B cell (primary cell): ENCODE measurements around the gene COA5. TPM values are rescaled to one million over a fixed set of nuclear protein-coding genes. Genes with fewer than 3 reads are reported as not detected.

Experiments used
- ATAC-seq: fragments of 200-7000 bp; cut with Tn5 transposase; one replicate; pipeline ENCODE4 v1.10.0; 2021; ENCODE audit warnings: low read depth, mild to moderate bottlenecking, moderate number of reproducible peaks, moderate library complexity
- CTCF ChIA-PET: fragments of 350-600 bp; sonication (Branson Sonifier 250); formaldehyde crosslinking; loops from one replicate; lab custom pipeline; 2021; ENCODE audit warnings: antibody characterized with exemption, inconsistent platforms; lab: Charles Lee
- POLR2A ChIA-PET: fragments of 350-600 bp; sonication (Branson Sonifier 250); formaldehyde crosslinking; loops from one replicate; lab custom pipeline; 2021; ENCODE audit warnings: antibody characterized with exemption; lab: Charles Lee
- DNase-seq: peaks from one replicate; pipeline ENCODE4 v3.0.0; 2013
- H2AFZ ChIP-seq: 2 replicates; pipeline ENCODE4 v1.6.1; 2012; ENCODE audit warnings: mild to moderate bottlenecking, low read depth, low read length; ENCODE audit not compliant: insufficient read depth, poor library complexity, severe bottlenecking
- H3K27ac ChIP-seq, 2 donors: 1 replicate in 1 of 2; 2 replicates in 1 of 2; pipeline ENCODE4 v1.5.1; 2012 to 2013; ENCODE audit warnings: low read length in 2 of 2, mild to moderate bottlenecking in 2 of 2, moderate library complexity in 1 of 2
- H3K27me3 ChIP-seq, 4 experiments: fragments of 200-600 bp in 1 of 4; sonication (generic) in 1 of 4; replicated peaks in 1 of 4; 1 replicate in 2 of 4; 2 replicates in 2 of 4; pipeline versions ENCODE4 v1.6.1 to v1.7.0; 2013 to 2016; ENCODE audit warnings: low read length in 3 of 4, mild to moderate bottlenecking in 2 of 4, mixed read lengths in 1 of 4, moderate library complexity in 1 of 4; ENCODE audit not compliant: insufficient read depth in 4 of 4, control insufficient read depth in 3 of 4; ENCODE audit errors: control extremely low read depth in 1 of 4
- H3K36me3 ChIP-seq, 2 experiments: replicated peaks in 1 of 2; 1 replicate in 1 of 2; 2 replicates in 1 of 2; pipeline versions ENCODE4 v1.6.1 to v1.7.1; 2013; ENCODE audit warnings: low read length in 1 of 2; ENCODE audit not compliant: insufficient read depth in 2 of 2, control insufficient read depth in 1 of 2; ENCODE audit errors: control extremely low read depth in 1 of 2, extremely low read depth in 1 of 2
- H3K4me1 ChIP-seq, 2 donors: fragments of 200-600 bp in 1 of 2; sonication (generic) in 1 of 2; 1 replicate in 1 of 2; 2 replicates in 1 of 2; pipeline versions ENCODE4 v1.5.1 to v1.6.1; 2013 to 2017; ENCODE audit warnings: low read length in 2 of 2; ENCODE audit not compliant: control insufficient read depth in 2 of 2, insufficient read depth in 2 of 2
- H3K4me2 ChIP-seq: replicated peaks from 2 replicates; pipeline ENCODE3; 2012; ENCODE audit warnings: mild to moderate bottlenecking, low read depth, low read length; ENCODE audit not compliant: poor library complexity, severe bottlenecking
- H3K4me3 ChIP-seq, 5 experiments: fragments of 200-600 bp in 1 of 5; sonication (generic) in 1 of 5; 1 replicate in 3 of 5; 2 replicates in 2 of 5; pipeline versions ENCODE4 v1.5.1 to v1.7.0; 2011 to 2016; ENCODE audit warnings: low read length in 4 of 5, mild to moderate bottlenecking in 4 of 5, low read depth in 2 of 5, control low read depth in 1 of 5, moderate library complexity in 1 of 5; ENCODE audit not compliant: insufficient read depth in 1 of 5; ENCODE audit errors: control extremely low read depth in 1 of 5, extremely low read depth in 1 of 5
- H3K79me2 ChIP-seq: fragments of 200-600 bp; sonication (generic); one replicate; pipeline ENCODE4 v1.6.0; 2016; ENCODE audit warnings: low read length; ENCODE audit not compliant: control insufficient read depth, insufficient read depth
- H3K9ac ChIP-seq: fragments of 200-600 bp; sonication (generic); 2 replicates; pipeline ENCODE4 v1.6.1; 2017; ENCODE audit warnings: mild to moderate bottlenecking, low read length, moderate library complexity
- H3K9me3 ChIP-seq, 3 donors: one replicate each; pipeline versions ENCODE4 v1.6.1 to v1.7.1; 2013; ENCODE audit warnings: low read length in 2 of 3; ENCODE audit not compliant: control insufficient read depth in 2 of 3, insufficient read depth in 1 of 3; ENCODE audit errors: control extremely low read depth in 1 of 3
- H4K20me1 ChIP-seq: 2 replicates; pipeline ENCODE4 v1.6.0; 2012; ENCODE audit warnings: mild to moderate bottlenecking, low read length; ENCODE audit not compliant: insufficient read depth, control insufficient read depth, poor library complexity, severe bottlenecking
- H3K27ac Mint-ChIP-seq: one replicate; pipeline ENCODE4 v1.8.0; 2021; ENCODE audit warnings: mixed read lengths
- H3K27me3 Mint-ChIP-seq: one replicate; pipeline ENCODE4 v1.8.0; 2021; ENCODE audit warnings: mixed read lengths
- H3K4me1 Mint-ChIP-seq: one replicate; pipeline ENCODE4 v1.8.0; 2021; ENCODE audit warnings: mixed read lengths
- H3K4me3 Mint-ChIP-seq: one replicate; pipeline ENCODE4 v1.8.0; 2021; ENCODE audit warnings: mixed read lengths
- H3K9me3 Mint-ChIP-seq: one replicate; pipeline ENCODE4 v1.8.0; 2022; ENCODE audit warnings: mixed read lengths; ENCODE audit not compliant: insufficient read depth
- EZH2 ChIP-seq: IDR thresholded peaks from 2 replicates; pipeline ENCODE4 v1.6.1; 2012; ENCODE audit warnings: borderline replicate concordance, low read depth, mild to moderate bottlenecking, moderate library complexity, low read length; ENCODE audit not compliant: insufficient read depth, poor library complexity, severe bottlenecking
- WGBS: methylation state at CpG from one replicate; pipeline ENCODE4 v1.1.5; 2013; ENCODE audit warnings: missing lambda C conversion rate; ENCODE audit not compliant: insufficient coverage; 5-methylcytosine and 5-hydroxymethylcytosine counted together
- intact Hi-C: fragments of 100-400 bp; cut with micrococcal nuclease; formaldehyde crosslinking; loops from one replicate; pipeline ENCODE4 v1.10.0; 2022
- polyA plus RNA-seq: library from polyadenylated mRNA; depleted of rRNA; stranded (reverse); fragments of >200 nt; gene quantifications from 2 replicates; pipeline ENCODE4 v1.2.3, GENCODE V29; 2012
- total RNA-seq, 2 donors: library from RNA; stranded (reverse); fragments of 120-200 nt in 1 of 2; gene quantifications; 1 replicate in 1 of 2; 2 replicates in 1 of 2; pipeline versions ENCODE4 v1.2.3 to v1.2.4, GENCODE V29; 2013 to 2022
- TF ChIP-seq, protein P1 (sequence below): fragments of 200-600 bp; IDR thresholded peaks from one replicate; pipeline ENCODE4 v1.8.0; 2022; ENCODE audit warnings: antibody characterized with exemption, mild to moderate bottlenecking

COA5 gene
- total and polyA plus RNA-seq, 2 donors (not counting 1 experiment from before 2014, with no cell fraction given), result 23.2 to 46.9 TPM

- POLR2A ChIA-PET, result no interaction called here
Measured at GRCh38 chr2:98570356-98570755, 38.0 kb downstream of the COA5 start.

GRCh38 chr2:98569915-98570314, 38.4 kb downstream of the COA5 start:
- H3K9me3 Mint-ChIP-seq, result no peaks in the 10 kb centered on the region

More at GRCh38 chr2:98570356-98570755, 38.0 kb downstream of the COA5 start:
- H3K9me3 Mint-ChIP-seq, result no peaks in the 10 kb centered on the region
- Histone ChIP-seq H2AFZ (no peak overlapping the region), H4K20me1 (no peaks in the 10 kb centered on the region), H3K27ac (no peak overlapping the region), H3K4me2 (no peak overlapping the region), H3K36me3 (peaks cover 15 to 27% of the 10 kb centered on the region in 2 experiments), H3K9me3 (no peaks in the 10 kb centered on the region), H3K9ac (no peak overlapping the region), H3K4me3 (no peak overlapping the region), H3K27me3 (no peaks in the 10 kb centered on the region), H3K4me1 (no peaks in the 10 kb centered on the region), H3K79me2 (no peaks in the 10 kb centered on the region)
- CTCF ChIA-PET, result interaction anchor here (4.4 kb wide), 1 partner anchor 12 kb away, joined by 31 read pairs; no protein-coding TSS in a partner anchor
- H3K27ac Mint-ChIP-seq, result no peak overlapping the region
- no peak for ATAC-seq
- no peak for DNase-seq
- no peaks in the 10 kb centered on the region for H3K27me3 Mint-ChIP-seq
- no peaks in the 10 kb centered on the region for H3K4me1 Mint-ChIP-seq
- intact Hi-C loops, result no loop called here
- no peak overlapping the region for H3K4me3 Mint-ChIP-seq
- no peak for TF ChIP-seq EZH2
- TF ChIP-seq, protein P1, sequence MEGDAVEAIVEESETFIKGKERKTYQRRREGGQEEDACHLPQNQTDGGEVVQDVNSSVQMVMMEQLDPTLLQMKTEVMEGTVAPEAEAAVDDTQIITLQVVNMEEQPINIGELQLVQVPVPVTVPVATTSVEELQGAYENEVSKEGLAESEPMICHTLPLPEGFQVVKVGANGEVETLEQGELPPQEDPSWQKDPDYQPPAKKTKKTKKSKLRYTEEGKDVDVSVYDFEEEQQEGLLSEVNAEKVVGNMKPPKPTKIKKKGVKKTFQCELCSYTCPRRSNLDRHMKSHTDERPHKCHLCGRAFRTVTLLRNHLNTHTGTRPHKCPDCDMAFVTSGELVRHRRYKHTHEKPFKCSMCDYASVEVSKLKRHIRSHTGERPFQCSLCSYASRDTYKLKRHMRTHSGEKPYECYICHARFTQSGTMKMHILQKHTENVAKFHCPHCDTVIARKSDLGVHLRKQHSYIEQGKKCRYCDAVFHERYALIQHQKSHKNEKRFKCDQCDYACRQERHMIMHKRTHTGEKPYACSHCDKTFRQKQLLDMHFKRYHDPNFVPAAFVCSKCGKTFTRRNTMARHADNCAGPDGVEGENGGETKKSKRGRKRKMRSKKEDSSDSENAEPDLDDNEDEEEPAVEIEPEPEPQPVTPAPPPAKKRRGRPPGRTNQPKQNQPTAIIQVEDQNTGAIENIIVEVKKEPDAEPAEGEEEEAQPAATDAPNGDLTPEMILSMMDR, result no peak
- 94% methylated on average over 5 of the region's 5 CpGs for WGBS

More at GRCh38 chr2:98569915-98570314, 38.4 kb downstream of the COA5 start:
- DNase-seq (no peak), ATAC-seq (no peak)
- Mint-ChIP-seq H3K4me1 (no peaks in the 10 kb centered on the region), H3K27me3 (no peaks in the 10 kb centered on the region), H3K27ac (no peak overlapping the region), H3K4me3 (no peak overlapping the region)
- Histone ChIP-seq H3K27me3 (no peaks in the 10 kb centered on the region), H2AFZ (no peak overlapping the region), H3K4me2 (no peak overlapping the region), H3K27ac (no peak overlapping the region), H3K9ac (no peak overlapping the region), H3K79me2 (no peaks in the 10 kb centered on the region), H3K4me1 (no peaks in the 10 kb centered on the region), H3K4me3 (no peak overlapping the region), H3K36me3 (peaks cover 15 to 27% of the 10 kb centered on the region in 2 experiments), H3K9me3 (no peaks in the 10 kb centered on the region), H4K20me1 (no peaks in the 10 kb centered on the region)
- POLR2A ChIA-PET, result no interaction called here
- intact Hi-C loops, result loop anchor here (1.0 to 5.0 kb wide), 2 partner anchors 157 to 267 kb away; no protein-coding TSS in a partner anchor
- CTCF ChIA-PET, result interaction anchor here (4.4 kb wide), 1 partner anchor 12 kb away, joined by 31 read pairs; no protein-coding TSS in a partner anchor
- 97% methylated on average over 13 of the region's 13 CpGs for WGBS
- no peak for TF ChIP-seq EZH2
- TF ChIP-seq, protein P1, result no peak
